Neutrophil (primary cell): ENCODE data around the gene EPAS1.

Experiments
- H3K27ac ChIP-seq: fragments of 200-600 bp; sonication (generic); 2 replicates; pipeline ENCODE4 v1.5.1; 2016; ENCODE audit warnings: mild to moderate bottlenecking, moderate library complexity
- H3K27me3 ChIP-seq: fragments of 200-600 bp; sonication (generic); 2 replicates; pipeline ENCODE4 v1.6.0; 2016; ENCODE audit warnings: mild to moderate bottlenecking
- H3K36me3 ChIP-seq: fragments of 200-600 bp; sonication (generic); 2 replicates; pipeline ENCODE4 v1.5.1; 2017
- H3K4me1 ChIP-seq, 2 experiments: fragments of 200-600 bp in 1 of 2; sonication (generic) in 1 of 2; 1 replicate in 1 of 2; 2 replicates in 1 of 2; pipeline versions ENCODE4 v1.5.1 to v1.6.1; 2013 to 2016; ENCODE audit warnings: low read depth in 1 of 2, low read length in 1 of 2, mild to moderate bottlenecking in 1 of 2, moderate library complexity in 1 of 2; ENCODE audit not compliant: control insufficient read depth in 1 of 2, insufficient read depth in 1 of 2
- H3K4me3 ChIP-seq, 2 experiments: fragments of 200-600 bp in 1 of 2; sonication (generic) in 1 of 2; 1 replicate in 1 of 2; 2 replicates in 1 of 2; pipeline ENCODE4 v1.5.1; 2013 to 2016; ENCODE audit warnings: low read depth in 1 of 2, low read length in 1 of 2, mild to moderate bottlenecking in 1 of 2, moderate library complexity in 1 of 2
- H3K9me3 ChIP-seq: fragments of 200-600 bp; sonication (generic); 2 replicates; pipeline ENCODE4 v1.5.1; 2016
- CTCF ChIP-seq: fragments of 200-600 bp; sonication (generic); IDR thresholded peaks from 2 replicates; pipeline ENCODE4 v1.5.1; 2016; ENCODE audit warnings: antibody characterized with exemption

Gene EPAS1

GRCh38 chr2:46314065-46314835 is 17.0 kb downstream of the EPAS1 start:
- Histone ChIP-seq H3K36me3 (no peaks in the 10 kb centered on the region), H3K4me1 (peaks cover 17% of the 10 kb centered on the region in 2 experiments), H3K27me3 (no peaks in the 10 kb centered on the region), H3K9me3 (no peaks in the 10 kb centered on the region), H3K27ac (no peak overlapping the region), H3K4me3 (no peak overlapping the region)
- TF ChIP-seq CTCF, result no peak

- Histone ChIP-seq H3K36me3 (no peaks in the 10 kb centered on the region), H3K4me3 (no peak overlapping the region), H3K27me3 (peaks cover 5% of the 10 kb centered on the region), H3K9me3 (no peaks in the 10 kb centered on the region), H3K4me1 (peaks cover 17% of the 10 kb centered on the region in 2 experiments), H3K27ac (no peak overlapping the region)
- no peak for TF ChIP-seq CTCF
Measured at GRCh38 chr2:46315103-46315890, 18.1 kb downstream of the EPAS1 start.

- Histone ChIP-seq H3K4me1 (peaks cover 17% of the 10 kb centered on the region in 2 experiments), H3K27me3 (peaks cover 8% of the 10 kb centered on the region), H3K27ac (no peak overlapping the region), H3K9me3 (no peaks in the 10 kb centered on the region), H3K4me3 (no peak overlapping the region), H3K36me3 (no peaks in the 10 kb centered on the region)
- TF ChIP-seq CTCF, result no peak
Measured at GRCh38 chr2:46317094-46317486, 19.9 kb downstream of the EPAS1 start.

GRCh38 chr2:46318579-46319460 is 21.6 kb downstream of the EPAS1 start:
- Histone ChIP-seq H3K27me3 (peaks cover 8% of the 10 kb centered on the region), H3K9me3 (no peaks in the 10 kb centered on the region), H3K27ac (no peak overlapping the region), H3K4me1 (peaks cover 17% of the 10 kb centered on the region in 2 experiments), H3K36me3 (no peaks in the 10 kb centered on the region), H3K4me3 (no peak overlapping the region)
- no peak for TF ChIP-seq CTCF

GRCh38 chr2:46319711-46320110 is 22.5 kb downstream of the EPAS1 start:
- Histone ChIP-seq H3K36me3 (no peaks in the 10 kb centered on the region), H3K4me3 (no peak overlapping the region), H3K9me3 (no peaks in the 10 kb centered on the region), H3K4me1 (peaks cover 17% of the 10 kb centered on the region in 2 experiments), H3K27ac (no peak overlapping the region), H3K27me3 (peaks cover 8% of the 10 kb centered on the region)
- no peak for TF ChIP-seq CTCF
